Measurements from ENCODE around the gene FAM53C. TPM values are rescaled to one million over a fixed set of nuclear protein-coding genes. Genes with fewer than 3 reads are reported as not detected.

FAM53C gene
- total and polyA plus RNA-seq, 2 experiments from 2014 or later, result 21.0 to 45.0 TPM

DNA sequence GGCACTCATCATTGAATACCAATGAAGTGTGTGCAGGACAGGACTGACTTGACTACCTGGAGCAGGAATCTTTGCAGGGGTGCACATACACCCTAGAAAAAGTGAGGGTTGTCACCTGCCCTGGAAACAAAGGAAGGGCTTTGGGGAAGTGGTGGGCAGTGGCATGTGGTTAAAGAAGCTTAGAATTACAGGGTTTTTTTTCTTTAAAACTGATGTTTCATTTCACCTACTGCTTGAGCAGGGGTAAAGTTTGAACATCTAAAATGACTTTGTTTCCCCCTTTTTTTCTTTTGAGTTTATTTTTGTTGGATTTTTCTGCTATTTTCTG, 12.5 kb downstream of the FAM53C start (continued):
- TF ChIP-seq, protein P1, sequence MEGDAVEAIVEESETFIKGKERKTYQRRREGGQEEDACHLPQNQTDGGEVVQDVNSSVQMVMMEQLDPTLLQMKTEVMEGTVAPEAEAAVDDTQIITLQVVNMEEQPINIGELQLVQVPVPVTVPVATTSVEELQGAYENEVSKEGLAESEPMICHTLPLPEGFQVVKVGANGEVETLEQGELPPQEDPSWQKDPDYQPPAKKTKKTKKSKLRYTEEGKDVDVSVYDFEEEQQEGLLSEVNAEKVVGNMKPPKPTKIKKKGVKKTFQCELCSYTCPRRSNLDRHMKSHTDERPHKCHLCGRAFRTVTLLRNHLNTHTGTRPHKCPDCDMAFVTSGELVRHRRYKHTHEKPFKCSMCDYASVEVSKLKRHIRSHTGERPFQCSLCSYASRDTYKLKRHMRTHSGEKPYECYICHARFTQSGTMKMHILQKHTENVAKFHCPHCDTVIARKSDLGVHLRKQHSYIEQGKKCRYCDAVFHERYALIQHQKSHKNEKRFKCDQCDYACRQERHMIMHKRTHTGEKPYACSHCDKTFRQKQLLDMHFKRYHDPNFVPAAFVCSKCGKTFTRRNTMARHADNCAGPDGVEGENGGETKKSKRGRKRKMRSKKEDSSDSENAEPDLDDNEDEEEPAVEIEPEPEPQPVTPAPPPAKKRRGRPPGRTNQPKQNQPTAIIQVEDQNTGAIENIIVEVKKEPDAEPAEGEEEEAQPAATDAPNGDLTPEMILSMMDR (conservative IDR thresholded peaks at IDR 0.05; ENCODE audit: low read depth in 2 of 2), result no peak

DNA sequence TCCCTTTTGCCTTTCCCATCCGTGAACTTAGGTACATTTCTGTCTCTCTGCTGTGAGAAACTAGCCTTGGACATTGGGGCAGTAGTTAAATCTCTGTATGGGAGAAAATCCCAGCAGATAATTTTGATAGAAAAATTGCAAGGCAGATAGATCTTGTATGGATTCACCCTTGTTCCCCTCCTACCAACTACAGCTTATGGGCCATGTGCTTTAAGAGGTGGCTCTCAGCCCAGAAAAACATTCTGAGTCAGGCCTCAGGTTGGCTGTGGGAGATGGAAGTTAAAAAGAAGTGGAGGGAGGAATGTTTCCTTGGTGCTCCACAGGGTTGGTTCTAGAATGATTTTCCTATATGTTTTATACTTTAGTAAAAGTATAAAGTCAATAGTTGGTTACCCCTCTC, 13.0 kb downstream of the FAM53C start:
- Mint-ChIP-seq H3K27ac (no peak overlapping the region), H3K9me3 (no peaks in the 10 kb centered on the region; the same call in 2 of the 3 replicates), H3K27me3 (ENCODE audit: insufficient read depth, low read depth, poor library complexity) (peaks cover 12% of the 10 kb centered on the region), H3K36me3 (ENCODE audit: low read depth) (peaks cover 49% of the 10 kb centered on the region), H3K4me1 (peaks cover 24% of the 10 kb centered on the region), H3K4me3 (no peak overlapping the region; the same call in 2 of the 3 replicates)
- no peak overlapping the region for H3K4me2 ChIP-seq
- peaks cover 7% of the 10 kb centered on the region; the same call in 1 of the 2 replicates for H4K20me1 ChIP-seq (replicated peaks; ENCODE audit: insufficient read depth)
- no peaks in the 10 kb centered on the region for H3K27me3 ChIP-seq (ENCODE audit: insufficient read depth)
- no peaks in the 10 kb centered on the region; the same call in 1 of the 2 replicates for H3F3A ChIP-seq (replicated peaks; ENCODE audit: low read depth)
- ATAC-seq (no peak), DNase-seq (ENCODE audit: low spot score) (no peak)
- peaks cover 11% of the 10 kb centered on the region; the same call in 1 of the 2 replicates for H3K4me1 ChIP-seq (ENCODE audit: insufficient read depth)
- H2AFZ ChIP-seq, result no peak overlapping the region
- H3K27ac ChIP-seq (ENCODE audit: low read depth), result no peak overlapping the region
- no peak overlapping the region for H3K4me3 ChIP-seq
- H3K36me3 ChIP-seq (ENCODE audit: insufficient read depth), result peaks cover 7% of the 10 kb centered on the region
- H3K79me2 ChIP-seq (replicated peaks; ENCODE audit: insufficient read depth), result peaks cover 27% of the 10 kb centered on the region
- TF ChIP-seq ZNF114 (CRISPR knock-in tag; IDR thresholded peaks at IDR 0.05) (no peak), EZH2phosphoT487 (IDR thresholded peaks at IDR 0.05; ENCODE audit: unreplicated experiment) (no peak), STAT1 (IDR thresholded peaks at IDR 0.05; ENCODE audit: unreplicated experiment) (no peak), ZNF331 (CRISPR knock-in tag; IDR thresholded peaks at IDR 0.05; ENCODE audit: low read depth) (no peak), POLR2AphosphoS5 (IDR thresholded peaks at IDR 0.05; ENCODE audit: low read depth) (no peak), CREB1 (CRISPR knock-in tag; IDR thresholded peaks at IDR 0.05; ENCODE audit: low read depth) (no peak), NANOG (IDR thresholded peaks at IDR 0.05; ENCODE audit: borderline replicate concordance) (no peak), JUNB (IDR thresholded peaks at IDR 0.05; ENCODE audit: unreplicated experiment) (no peak)
- TF ChIP-seq, protein P2, sequence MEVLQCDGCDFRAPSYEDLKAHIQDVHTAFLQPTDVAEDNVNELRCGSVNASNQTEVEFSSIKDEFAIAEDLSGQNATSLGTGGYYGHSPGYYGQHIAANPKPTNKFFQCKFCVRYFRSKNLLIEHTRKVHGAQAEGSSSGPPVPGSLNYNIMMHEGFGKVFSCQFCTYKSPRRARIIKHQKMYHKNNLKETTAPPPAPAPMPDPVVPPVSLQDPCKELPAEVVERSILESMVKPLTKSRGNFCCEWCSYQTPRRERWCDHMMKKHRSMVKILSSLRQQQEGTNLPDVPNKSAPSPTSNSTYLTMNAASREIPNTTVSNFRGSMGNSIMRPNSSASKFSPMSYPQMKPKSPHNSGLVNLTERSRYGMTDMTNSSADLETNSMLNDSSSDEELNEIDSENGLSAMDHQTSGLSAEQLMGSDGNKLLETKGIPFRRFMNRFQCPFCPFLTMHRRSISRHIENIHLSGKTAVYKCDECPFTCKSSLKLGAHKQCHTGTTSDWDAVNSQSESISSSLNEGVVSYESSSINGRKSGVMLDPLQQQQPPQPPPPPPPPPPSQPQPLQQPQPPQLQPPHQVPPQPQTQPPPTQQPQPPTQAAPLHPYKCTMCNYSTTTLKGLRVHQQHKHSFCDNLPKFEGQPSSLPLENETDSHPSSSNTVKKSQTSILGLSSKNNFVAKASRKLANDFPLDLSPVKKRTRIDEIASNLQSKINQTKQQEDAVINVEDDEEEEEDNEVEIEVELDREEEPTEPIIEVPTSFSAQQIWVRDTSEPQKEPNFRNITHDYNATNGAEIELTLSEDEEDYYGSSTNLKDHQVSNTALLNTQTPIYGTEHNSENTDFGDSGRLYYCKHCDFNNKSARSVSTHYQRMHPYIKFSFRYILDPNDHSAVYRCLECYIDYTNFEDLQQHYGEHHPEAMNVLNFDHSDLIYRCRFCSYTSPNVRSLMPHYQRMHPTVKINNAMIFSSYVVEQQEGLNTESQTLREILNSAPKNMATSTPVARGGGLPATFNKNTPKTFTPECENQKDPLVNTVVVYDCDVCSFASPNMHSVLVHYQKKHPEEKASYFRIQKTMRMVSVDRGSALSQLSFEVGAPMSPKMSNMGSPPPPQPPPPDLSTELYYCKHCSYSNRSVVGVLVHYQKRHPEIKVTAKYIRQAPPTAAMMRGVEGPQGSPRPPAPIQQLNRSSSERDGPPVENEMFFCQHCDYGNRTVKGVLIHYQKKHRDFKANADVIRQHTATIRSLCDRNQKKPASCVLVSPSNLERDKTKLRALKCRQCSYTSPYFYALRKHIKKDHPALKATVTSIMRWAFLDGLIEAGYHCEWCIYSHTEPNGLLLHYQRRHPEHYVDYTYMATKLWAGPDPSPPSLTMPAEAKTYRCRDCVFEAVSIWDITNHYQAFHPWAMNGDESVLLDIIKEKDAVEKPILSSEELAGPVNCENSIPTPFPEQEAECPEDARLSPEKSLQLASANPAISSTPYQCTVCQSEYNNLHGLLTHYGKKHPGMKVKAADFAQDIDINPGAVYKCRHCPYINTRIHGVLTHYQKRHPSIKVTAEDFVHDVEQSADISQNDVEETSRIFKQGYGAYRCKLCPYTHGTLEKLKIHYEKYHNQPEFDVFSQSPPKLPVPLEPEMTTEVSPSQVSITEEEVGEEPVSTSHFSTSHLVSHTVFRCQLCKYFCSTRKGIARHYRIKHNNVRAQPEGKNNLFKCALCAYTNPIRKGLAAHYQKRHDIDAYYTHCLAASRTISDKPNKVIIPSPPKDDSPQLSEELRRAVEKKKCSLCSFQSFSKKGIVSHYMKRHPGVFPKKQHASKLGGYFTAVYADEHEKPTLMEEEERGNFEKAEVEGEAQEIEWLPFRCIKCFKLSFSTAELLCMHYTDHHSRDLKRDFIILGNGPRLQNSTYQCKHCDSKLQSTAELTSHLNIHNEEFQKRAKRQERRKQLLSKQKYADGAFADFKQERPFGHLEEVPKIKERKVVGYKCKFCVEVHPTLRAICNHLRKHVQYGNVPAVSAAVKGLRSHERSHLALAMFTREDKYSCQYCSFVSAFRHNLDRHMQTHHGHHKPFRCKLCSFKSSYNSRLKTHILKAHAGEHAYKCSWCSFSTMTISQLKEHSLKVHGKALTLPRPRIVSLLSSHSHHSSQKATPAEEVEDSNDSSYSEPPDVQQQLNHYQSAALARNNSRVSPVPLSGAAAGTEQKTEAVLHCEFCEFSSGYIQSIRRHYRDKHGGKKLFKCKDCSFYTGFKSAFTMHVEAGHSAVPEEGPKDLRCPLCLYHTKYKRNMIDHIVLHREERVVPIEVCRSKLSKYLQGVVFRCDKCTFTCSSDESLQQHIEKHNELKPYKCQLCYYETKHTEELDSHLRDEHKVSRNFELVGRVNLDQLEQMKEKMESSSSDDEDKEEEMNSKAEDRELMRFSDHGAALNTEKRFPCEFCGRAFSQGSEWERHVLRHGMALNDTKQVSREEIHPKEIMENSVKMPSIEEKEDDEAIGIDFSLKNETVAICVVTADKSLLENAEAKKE (CRISPR knock-in tag; IDR thresholded peaks at IDR 0.05), result no peak
- TF ChIP-seq, protein P3, sequence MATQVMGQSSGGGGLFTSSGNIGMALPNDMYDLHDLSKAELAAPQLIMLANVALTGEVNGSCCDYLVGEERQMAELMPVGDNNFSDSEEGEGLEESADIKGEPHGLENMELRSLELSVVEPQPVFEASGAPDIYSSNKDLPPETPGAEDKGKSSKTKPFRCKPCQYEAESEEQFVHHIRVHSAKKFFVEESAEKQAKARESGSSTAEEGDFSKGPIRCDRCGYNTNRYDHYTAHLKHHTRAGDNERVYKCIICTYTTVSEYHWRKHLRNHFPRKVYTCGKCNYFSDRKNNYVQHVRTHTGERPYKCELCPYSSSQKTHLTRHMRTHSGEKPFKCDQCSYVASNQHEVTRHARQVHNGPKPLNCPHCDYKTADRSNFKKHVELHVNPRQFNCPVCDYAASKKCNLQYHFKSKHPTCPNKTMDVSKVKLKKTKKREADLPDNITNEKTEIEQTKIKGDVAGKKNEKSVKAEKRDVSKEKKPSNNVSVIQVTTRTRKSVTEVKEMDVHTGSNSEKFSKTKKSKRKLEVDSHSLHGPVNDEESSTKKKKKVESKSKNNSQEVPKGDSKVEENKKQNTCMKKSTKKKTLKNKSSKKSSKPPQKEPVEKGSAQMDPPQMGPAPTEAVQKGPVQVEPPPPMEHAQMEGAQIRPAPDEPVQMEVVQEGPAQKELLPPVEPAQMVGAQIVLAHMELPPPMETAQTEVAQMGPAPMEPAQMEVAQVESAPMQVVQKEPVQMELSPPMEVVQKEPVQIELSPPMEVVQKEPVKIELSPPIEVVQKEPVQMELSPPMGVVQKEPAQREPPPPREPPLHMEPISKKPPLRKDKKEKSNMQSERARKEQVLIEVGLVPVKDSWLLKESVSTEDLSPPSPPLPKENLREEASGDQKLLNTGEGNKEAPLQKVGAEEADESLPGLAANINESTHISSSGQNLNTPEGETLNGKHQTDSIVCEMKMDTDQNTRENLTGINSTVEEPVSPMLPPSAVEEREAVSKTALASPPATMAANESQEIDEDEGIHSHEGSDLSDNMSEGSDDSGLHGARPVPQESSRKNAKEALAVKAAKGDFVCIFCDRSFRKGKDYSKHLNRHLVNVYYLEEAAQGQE (IDR thresholded peaks at IDR 0.05; ENCODE audit: unreplicated experiment), result no peak
- TF ChIP-seq, protein P1 (conservative IDR thresholded peaks at IDR 0.05; ENCODE audit: low read depth in 2 of 2), result no peak
- H3K9me2 ChIP-seq (ENCODE audit: insufficient read depth), result no peaks in the 10 kb centered on the region; the same call in 1 of the 2 replicates
